IMR-90 (cell line): ENCODE measurements around the gene CXCL17. TPM values are rescaled to one million over a fixed set of nuclear protein-coding genes. Genes with fewer than 3 reads are reported as not detected.

Experiments
- ATAC-seq: fragments of 200-7000 bp; cut with Tn5 transposase; 2 replicates; pipeline ENCODE4 v1.9.1; 2020; ENCODE audit warnings: low read depth, mild to moderate bottlenecking, moderate library complexity
- BruUV-seq: library from RNA; stranded (reverse); fragments of 400-500 nt; replicated peaks from 2 replicates; lab custom pipeline; 2021; lab: Mats Ljungman, UMichigan
- CTCF ChIA-PET: fragments of 300-600 bp; formaldehyde crosslinking; extraction: SDS; loops from one replicate; lab custom pipeline; 2021; ENCODE audit warnings: antibody characterized with exemption; lab: Yijun Ruan, JAX
- POLR2A ChIA-PET: fragments of 300-600 bp; sonication (Branson Sonifier 250); formaldehyde crosslinking; loops from one replicate; lab custom pipeline; 2022; ENCODE audit warnings: antibody characterized with exemption; ENCODE audit not compliant: unreplicated experiment; lab: Charles Lee
- DNase-seq: peaks from one replicate; pipeline ENCODE4 v3.0.0; 2013
- H2AFZ ChIP-seq: replicated peaks from 2 replicates; pipeline ENCODE3; 2013; ENCODE audit warnings: low read length, mild to moderate bottlenecking; ENCODE audit not compliant: poor library complexity
- H2AK5ac ChIP-seq: 2 replicates; pipeline ENCODE4 v1.6.1; 2013; ENCODE audit warnings: low read depth, low read length, inconsistent platforms
- H2AK9ac ChIP-seq: replicated peaks from 2 replicates; pipeline ENCODE3; 2013; ENCODE audit warnings: mild to moderate bottlenecking, low read depth, low read length, moderate library complexity; ENCODE audit not compliant: poor library complexity
- H2BK120ac ChIP-seq: 2 replicates; pipeline ENCODE4 v1.6.1; 2013; ENCODE audit warnings: low read depth, low read length, inconsistent platforms
- H2BK15ac ChIP-seq: 3 replicates; pipeline ENCODE4 v1.6.1; 2013; ENCODE audit warnings: low read depth, low read length, inconsistent platforms
- H2BK20ac ChIP-seq: 2 replicates; pipeline ENCODE4 v1.6.1; 2013; ENCODE audit warnings: low read depth, mild to moderate bottlenecking, inconsistent platforms, low read length, moderate library complexity
- H2BK5ac ChIP-seq: 2 replicates; pipeline ENCODE4 v1.6.1; 2013; ENCODE audit warnings: mild to moderate bottlenecking, low read depth, low read length, inconsistent platforms; ENCODE audit not compliant: poor library complexity, severe bottlenecking
- H3K14ac ChIP-seq: replicated peaks from 2 replicates; pipeline ENCODE4 v1.6.1; 2013; ENCODE audit warnings: low read depth, low read length, inconsistent platforms
- H3K18ac ChIP-seq: 2 replicates; pipeline ENCODE4 v1.6.1; 2013; ENCODE audit warnings: low read depth, low read length, control low read depth
- H3K23ac ChIP-seq: 2 replicates; pipeline ENCODE4 v1.6.1; 2013; ENCODE audit warnings: low read depth, low read length, inconsistent platforms
- H3K27ac ChIP-seq: 2 replicates; pipeline ENCODE4 v1.5.1; 2013; ENCODE audit warnings: mild to moderate bottlenecking, control low read depth, low read length; ENCODE audit not compliant: insufficient read depth
- H3K27me3 ChIP-seq: 2 replicates; pipeline ENCODE4 v1.6.1; 2013; ENCODE audit warnings: low read length; ENCODE audit not compliant: control insufficient read depth, insufficient read depth
- H3K36me3 ChIP-seq: 2 replicates; pipeline ENCODE4 v1.6.1; 2013; ENCODE audit warnings: low read length, mixed read lengths; ENCODE audit not compliant: control insufficient read depth, insufficient read depth
- H3K4ac ChIP-seq: 2 replicates; pipeline ENCODE4 v1.6.1; 2013; ENCODE audit warnings: low read depth, low read length, inconsistent platforms
- H3K4me1 ChIP-seq: 2 replicates; pipeline ENCODE4 v1.6.1; 2013; ENCODE audit warnings: low read length, mixed read lengths; ENCODE audit not compliant: control insufficient read depth, insufficient read depth
- H3K4me2 ChIP-seq: 2 replicates; pipeline ENCODE4 v1.6.1; 2013; ENCODE audit warnings: low read depth, mild to moderate bottlenecking, control low read depth, low read length, moderate library complexity
- H3K4me3 ChIP-seq: 2 replicates; pipeline ENCODE4 v1.5.1; 2013; ENCODE audit warnings: low read depth, mild to moderate bottlenecking, control low read depth, low read length, moderate library complexity; ENCODE audit not compliant: insufficient read depth
- H3K56ac ChIP-seq: 2 replicates; pipeline ENCODE4 v1.6.1; 2013; ENCODE audit warnings: low read length, inconsistent platforms; ENCODE audit not compliant: insufficient read depth; ENCODE audit errors: extremely low read depth
- H3K79me1 ChIP-seq, 2 experiments: 2 replicates each; pipeline ENCODE4 v1.6.1; 2013; ENCODE audit warnings: low read length in 2 of 2, inconsistent platforms in 1 of 2, low read depth in 1 of 2
- H3K9ac ChIP-seq: 2 replicates; pipeline ENCODE4 v1.6.1; 2013; ENCODE audit warnings: low read depth, low read length, control low read depth
- H3K9me1 ChIP-seq: 2 replicates; pipeline ENCODE4 v1.6.1; 2013; ENCODE audit warnings: low read length, inconsistent platforms; ENCODE audit not compliant: insufficient read depth
- H3K9me3 ChIP-seq: 2 replicates; pipeline ENCODE4 v1.6.1; 2013; ENCODE audit warnings: low read length; ENCODE audit not compliant: control insufficient read depth, insufficient read depth
- H4K20me1 ChIP-seq: 2 replicates; pipeline ENCODE4 v1.6.1; 2013; ENCODE audit warnings: low read length, inconsistent platforms; ENCODE audit not compliant: insufficient read depth
- H4K5ac ChIP-seq: 2 replicates; pipeline ENCODE4 v1.6.1; 2013; ENCODE audit warnings: mild to moderate bottlenecking, low read depth, low read length, control low read depth
- H4K8ac ChIP-seq, 2 experiments: 2 replicates each; pipeline ENCODE4 v1.6.1; 2013; ENCODE audit warnings: low read depth in 2 of 2, low read length in 2 of 2, control low read depth in 1 of 2, inconsistent platforms in 1 of 2
- H4K91ac ChIP-seq: 2 replicates; pipeline ENCODE4 v1.6.1; 2013; ENCODE audit warnings: low read depth, low read length, inconsistent platforms; ENCODE audit not compliant: insufficient read depth
- BHLHE40 ChIP-seq: fragments of 150-350 bp; IDR thresholded peaks from 2 replicates; pipeline ENCODE4 v1.6.1; 2016; ENCODE audit warnings: mild to moderate bottlenecking, low read depth, low read length
- CEBPB ChIP-seq: IDR thresholded peaks from 2 replicates; pipeline ENCODE4 v1.6.1; 2012; ENCODE audit warnings: low read depth, low read length, improper control_type of control experiment
- CHD1 ChIP-seq: IDR thresholded peaks from 2 replicates; pipeline ENCODE4 v1.6.1; 2012; ENCODE audit warnings: low read depth, low read length, improper control_type of control experiment
- FOS ChIP-seq: fragments of 150-350 bp; IDR thresholded peaks from 2 replicates; pipeline ENCODE4 v1.6.1; 2016; ENCODE audit warnings: low read depth, low read length
- MAFK ChIP-seq: IDR thresholded peaks from 2 replicates; pipeline ENCODE4 v1.6.1; 2012; ENCODE audit warnings: low read depth, low read length, improper control_type of control experiment
- MAZ ChIP-seq: IDR thresholded peaks from 2 replicates; pipeline ENCODE4 v1.6.1; 2012; ENCODE audit warnings: low read depth, mild to moderate bottlenecking, low read length, improper control_type of control experiment, moderate library complexity, borderline replicate concordance
- MXI1 ChIP-seq: IDR thresholded peaks from 2 replicates; pipeline ENCODE4 v1.6.1; 2012; ENCODE audit warnings: low read depth, mild to moderate bottlenecking, low read length, moderate library complexity, borderline replicate concordance
- NFE2L2 ChIP-seq: fragments of 150-350 bp; IDR thresholded peaks from 2 replicates; pipeline ENCODE4 v1.6.1; 2016; ENCODE audit warnings: low read depth, mild to moderate bottlenecking, low read length
- POLR2A ChIP-seq: IDR thresholded peaks from 2 replicates; pipeline ENCODE4 v1.6.1; 2012; ENCODE audit warnings: mild to moderate bottlenecking, low read depth, low read length
- RAD21 ChIP-seq: IDR thresholded peaks from 2 replicates; pipeline ENCODE4 v1.6.1; 2012; ENCODE audit warnings: low read length, improper control_type of control experiment
- RCOR1 ChIP-seq: IDR thresholded peaks from 2 replicates; pipeline ENCODE4 v1.6.1; 2012; ENCODE audit warnings: mild to moderate bottlenecking, low read length, improper control_type of control experiment; ENCODE audit not compliant: insufficient replicate concordance
- RFX5 ChIP-seq: IDR thresholded peaks from 2 replicates; pipeline ENCODE4 v1.8.0; 2012; ENCODE audit warnings: low read depth, mild to moderate bottlenecking, low read length, moderate library complexity
- SMC3 ChIP-seq: fragments of 150-350 bp; IDR thresholded peaks from 2 replicates; pipeline ENCODE4 v1.6.1; 2016; ENCODE audit warnings: low read depth, mild to moderate bottlenecking, antibody characterized with exemption, low read length, moderate library complexity
- whole genome bisulfite sequencing, 2 experiments: methylation state at CpG; one replicate each; pipeline versions ENCODE4 v1.1.5 to v1.1.7; 2013; ENCODE audit warnings: missing lambda C conversion rate in 2 of 2; ENCODE audit not compliant: insufficient read length in 1 of 2; ENCODE audit errors: extremely low coverage in 2 of 2; 5-methylcytosine and 5-hydroxymethylcytosine counted together
- dilution Hi-C: fragments of 300-500 bp; cut with HindIII; formaldehyde crosslinking; loops from one replicate; pipeline ENCODE4 v1.14.3; 2018; ENCODE audit warnings: low sequenced_read_pairs; ENCODE audit not compliant: unreplicated experiment
- in situ Hi-C: fragments of 300-500 bp; cut with MboI; formaldehyde crosslinking; loops from 3 replicates; pipeline ENCODE4 v1.14.3; 2019; ENCODE audit warnings: low sequenced_read_pairs, inconsistent platforms, mixed read lengths
- intact Hi-C: fragments of 100-400 bp; cut with micrococcal nuclease; formaldehyde crosslinking; loops from 2 replicates; pipeline ENCODE4 v1.10.0; 2022
- polyA plus RNA-seq, 3 experiments: library from polyadenylated mRNA; depleted of rRNA; stranded (reverse); fragments of >200 nt; gene quantifications; 2 replicates each; pipeline ENCODE4 v1.2.3, GENCODE V29; 2012; ENCODE audit warnings: low replicate concordance in 1 of 3
- total RNA-seq: library from RNA; depleted of rRNA; stranded (reverse); fragments of >200 nt; gene quantifications from 2 replicates; pipeline ENCODE4 v1.2.3, GENCODE V29; 2012
- TF ChIP-seq, protein P1 (sequence below): conservative IDR thresholded peaks from 2 replicates; pipeline ENCODE4 v1.5.1; 2012; ENCODE audit warnings: mild to moderate bottlenecking, low read depth, low read length, improper control_type of control experiment
- TF ChIP-seq, protein P2 (sequence below): fragments of 150-350 bp; IDR thresholded peaks from 2 replicates; pipeline ENCODE4 v1.6.1; 2016; ENCODE audit warnings: low read depth, mild to moderate bottlenecking, low read length, moderate library complexity, borderline replicate concordance
- TF ChIP-seq, protein P3 (sequence below): fragments of 150-350 bp; IDR thresholded peaks from 2 replicates; pipeline ENCODE4 v1.6.1; 2017; ENCODE audit warnings: mild to moderate bottlenecking, antibody characterized with exemption, low read length, low read depth

The CXCL17 gene
- total and polyA plus RNA-seq, 2 of the 4 experiments (the other 2 are of a cell fraction): not detected

DNA sequence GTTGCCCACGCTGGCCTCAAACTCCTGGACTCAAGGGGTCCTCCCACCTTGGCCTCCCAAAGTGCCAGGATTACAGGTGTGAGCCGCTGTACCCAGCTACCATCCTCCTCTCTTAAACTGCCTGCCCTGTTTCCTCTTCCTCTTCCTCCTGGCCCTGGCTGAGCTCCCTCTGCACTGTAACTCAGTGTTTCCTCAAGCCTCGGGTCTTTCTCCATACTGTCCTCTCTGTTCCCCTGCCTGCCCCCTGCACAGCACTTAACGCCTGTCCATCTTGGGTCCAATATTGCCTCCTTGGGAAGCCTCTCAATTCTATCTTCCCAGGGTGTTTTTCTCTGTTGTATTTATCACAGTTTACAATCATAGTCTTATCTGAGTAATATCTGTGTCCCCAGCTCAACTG is 21.6 kb downstream of the CXCL17 start:
- Histone ChIP-seq H2BK120ac (no peak overlapping the region), H3K23ac (no peak overlapping the region), H3K27ac (no peak overlapping the region), H3K9me1 (peaks cover 11% of the 10 kb centered on the region), H2BK5ac (no peak overlapping the region), H3K4me1 (peaks cover 9% of the 10 kb centered on the region), H2AFZ (no peak overlapping the region), H2AK9ac (no peak overlapping the region), H3K9me3 (no peaks in the 10 kb centered on the region), H2BK15ac (no peak overlapping the region), H3K14ac (no peak overlapping the region), H3K79me1 (peaks cover 4 to 19% of the 10 kb centered on the region in 2 experiments; a peak in 2 of 4 replicates), H3K27me3 (no peaks in the 10 kb centered on the region), H3K9ac (no peak overlapping the region), H2AK5ac (no peak overlapping the region), H3K56ac (no peak overlapping the region), H2BK20ac (no peak overlapping the region), H3K4me3 (no peak overlapping the region), H3K4me2 (no peak overlapping the region), H4K91ac (no peak overlapping the region), H4K5ac (no peak overlapping the region), H4K8ac (no peak overlapping the region), H4K20me1 (peaks cover 11% of the 10 kb centered on the region; the same call in 1 of the 2 replicates), H3K4ac (no peak overlapping the region), H3K18ac (no peak overlapping the region), H3K36me3 (no peaks in the 10 kb centered on the region)
- WGBS, 2 experiments: no CpG with 5 or more reads among the region's 4 CpGs
- in situ Hi-C loops: no loop called here
- TF ChIP-seq POLR2A: no peak
- TF ChIP-seq MXI1: no peak
- TF ChIP-seq MAFK: no peak
- no peak for TF ChIP-seq CEBPB
- TF ChIP-seq MAZ: no peak
- TF ChIP-seq, protein P1, sequence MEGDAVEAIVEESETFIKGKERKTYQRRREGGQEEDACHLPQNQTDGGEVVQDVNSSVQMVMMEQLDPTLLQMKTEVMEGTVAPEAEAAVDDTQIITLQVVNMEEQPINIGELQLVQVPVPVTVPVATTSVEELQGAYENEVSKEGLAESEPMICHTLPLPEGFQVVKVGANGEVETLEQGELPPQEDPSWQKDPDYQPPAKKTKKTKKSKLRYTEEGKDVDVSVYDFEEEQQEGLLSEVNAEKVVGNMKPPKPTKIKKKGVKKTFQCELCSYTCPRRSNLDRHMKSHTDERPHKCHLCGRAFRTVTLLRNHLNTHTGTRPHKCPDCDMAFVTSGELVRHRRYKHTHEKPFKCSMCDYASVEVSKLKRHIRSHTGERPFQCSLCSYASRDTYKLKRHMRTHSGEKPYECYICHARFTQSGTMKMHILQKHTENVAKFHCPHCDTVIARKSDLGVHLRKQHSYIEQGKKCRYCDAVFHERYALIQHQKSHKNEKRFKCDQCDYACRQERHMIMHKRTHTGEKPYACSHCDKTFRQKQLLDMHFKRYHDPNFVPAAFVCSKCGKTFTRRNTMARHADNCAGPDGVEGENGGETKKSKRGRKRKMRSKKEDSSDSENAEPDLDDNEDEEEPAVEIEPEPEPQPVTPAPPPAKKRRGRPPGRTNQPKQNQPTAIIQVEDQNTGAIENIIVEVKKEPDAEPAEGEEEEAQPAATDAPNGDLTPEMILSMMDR: no peak
- no peak for TF ChIP-seq SMC3
- no peak for TF ChIP-seq RFX5
- TF ChIP-seq NFE2L2: no peak
- no peak for TF ChIP-seq FOS
- no peak for TF ChIP-seq BHLHE40
- no peak for TF ChIP-seq RAD21
- TF ChIP-seq, protein P2, sequence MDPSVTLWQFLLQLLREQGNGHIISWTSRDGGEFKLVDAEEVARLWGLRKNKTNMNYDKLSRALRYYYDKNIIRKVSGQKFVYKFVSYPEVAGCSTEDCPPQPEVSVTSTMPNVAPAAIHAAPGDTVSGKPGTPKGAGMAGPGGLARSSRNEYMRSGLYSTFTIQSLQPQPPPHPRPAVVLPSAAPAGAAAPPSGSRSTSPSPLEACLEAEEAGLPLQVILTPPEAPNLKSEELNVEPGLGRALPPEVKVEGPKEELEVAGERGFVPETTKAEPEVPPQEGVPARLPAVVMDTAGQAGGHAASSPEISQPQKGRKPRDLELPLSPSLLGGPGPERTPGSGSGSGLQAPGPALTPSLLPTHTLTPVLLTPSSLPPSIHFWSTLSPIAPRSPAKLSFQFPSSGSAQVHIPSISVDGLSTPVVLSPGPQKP: no peak
- no peak for TF ChIP-seq RCOR1
- no peak for TF ChIP-seq CHD1
- TF ChIP-seq, protein P3, sequence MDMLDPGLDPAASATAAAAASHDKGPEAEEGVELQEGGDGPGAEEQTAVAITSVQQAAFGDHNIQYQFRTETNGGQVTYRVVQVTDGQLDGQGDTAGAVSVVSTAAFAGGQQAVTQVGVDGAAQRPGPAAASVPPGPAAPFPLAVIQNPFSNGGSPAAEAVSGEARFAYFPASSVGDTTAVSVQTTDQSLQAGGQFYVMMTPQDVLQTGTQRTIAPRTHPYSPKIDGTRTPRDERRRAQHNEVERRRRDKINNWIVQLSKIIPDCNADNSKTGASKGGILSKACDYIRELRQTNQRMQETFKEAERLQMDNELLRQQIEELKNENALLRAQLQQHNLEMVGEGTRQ: no peak
- ATAC-seq (no peak), DNase-seq (no peak)
- CTCF ChIA-PET: interaction anchor here (1.1 kb wide), 1 partner anchor 13 kb away, joined by 3 read pairs; no protein-coding TSS in a partner anchor
- intact Hi-C loops: no loop called here
- POLR2A ChIA-PET: no interaction called here
- dilution Hi-C loops: no loop called here
- no TSS peak for BruUV-seq
